ENCODE data around the gene FMNL3.
"Not testable (repeated sequence)": the region's sequence is repeated elsewhere in the genome, so short reads cannot be mapped to it uniquely, and the experiment has no call there.

The FMNL3 gene

GRCh38 chr12:49623142-49623904 lies 83.9 kb downstream of the FMNL3 start, which contains the start of gene PRPF40B:
Gene PRPF40B (plus strand): TSS chr12:49623561. CDS start chr12:49623591, 30 bp downstream.
- in situ Hi-C loops (cut with HindIII; ENCODE audit: low pct_ligation_motif_present, low pct_unique_long_range_greater_than_20kb, low sequenced_read_pairs), result no loop called here
- DNase-seq, result peak; percentile 91

- peak; percentile 14 for DNase-seq
- in situ Hi-C loops (cut with HindIII; ENCODE audit: low pct_ligation_motif_present, low pct_unique_long_range_greater_than_20kb, low sequenced_read_pairs), result no loop called here
Measured at GRCh38 chr12:49622501-49623141, 84.6 kb downstream of the FMNL3 start.

- in situ Hi-C loops (cut with HindIII; ENCODE audit: low pct_ligation_motif_present, low pct_unique_long_range_greater_than_20kb, low sequenced_read_pairs), result no loop called here
- no peak for DNase-seq
Measured at GRCh38 chr12:49621651-49622500, 85.3 kb downstream of the FMNL3 start.

DNA sequence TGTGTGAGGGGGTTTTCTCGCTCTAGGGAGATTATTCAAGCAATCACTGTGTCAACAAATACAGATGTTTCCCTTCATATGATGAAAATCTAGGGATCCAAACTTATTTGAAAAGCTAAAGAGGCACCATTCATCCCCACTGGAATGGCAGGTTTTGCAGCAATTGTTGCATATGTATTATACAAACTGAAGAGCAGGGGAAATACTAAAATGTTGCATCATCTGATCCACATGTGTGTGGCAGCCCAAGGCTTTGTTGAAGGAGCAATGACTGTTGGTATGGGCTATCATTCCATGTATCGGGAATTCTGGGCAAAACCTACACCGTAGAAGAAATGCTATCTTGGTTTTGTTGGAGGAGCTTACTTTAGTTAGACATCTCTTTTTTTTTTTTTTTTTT lies 87.9 kb downstream of the FMNL3 start:
- in situ Hi-C loops (cut with HindIII; ENCODE audit: low pct_ligation_motif_present, low pct_unique_long_range_greater_than_20kb, low sequenced_read_pairs), result no loop called here

GRCh38 chr12:49618576-49618975 lies 88.6 kb downstream of the FMNL3 start:
- in situ Hi-C loops (cut with HindIII; ENCODE audit: low pct_ligation_motif_present, low pct_unique_long_range_greater_than_20kb, low sequenced_read_pairs), result no loop called here
- DNase-seq, result no peak

More for the DNA sequence above, 87.9 kb downstream of the FMNL3 start:
- DNase-seq, result no peak

DNA sequence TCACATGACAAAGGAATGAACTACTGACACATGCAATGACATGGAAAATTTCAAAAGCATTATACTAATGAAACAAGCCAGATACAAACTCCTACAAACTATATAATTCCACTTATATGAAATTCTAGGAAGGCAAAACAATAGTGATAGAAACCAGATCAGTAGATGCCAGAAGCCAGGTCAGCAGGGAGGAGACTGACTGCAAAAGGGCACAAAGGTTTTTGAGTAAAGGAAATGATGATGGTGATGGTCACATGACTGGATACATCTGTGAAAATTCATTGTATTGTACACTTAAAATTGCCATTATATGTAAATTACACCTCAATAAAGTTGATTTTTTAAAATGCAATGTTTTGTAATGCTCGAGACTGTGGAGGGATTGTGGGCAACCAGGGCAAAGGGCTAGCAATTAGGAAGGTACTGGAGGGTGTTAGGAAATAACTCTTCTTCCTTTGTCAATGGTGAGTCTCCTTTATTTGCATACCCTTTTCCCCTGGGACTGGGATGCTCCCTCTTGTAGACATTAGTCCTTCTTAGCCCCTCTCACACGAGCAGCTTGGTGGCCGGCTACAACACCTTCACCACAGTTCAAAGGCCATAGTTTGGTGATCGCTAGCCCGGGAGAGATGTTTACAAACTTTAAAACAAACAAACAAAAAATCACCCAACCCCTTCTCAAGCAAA lies 90.5 kb downstream of the FMNL3 start:
- no peak for DNase-seq
- in situ Hi-C loops (cut with HindIII; ENCODE audit: low pct_ligation_motif_present, low pct_unique_long_range_greater_than_20kb, low sequenced_read_pairs), result no loop called here

- DNase-seq, result no peak
- in situ Hi-C loops (cut with HindIII; ENCODE audit: low pct_ligation_motif_present, low pct_unique_long_range_greater_than_20kb, low sequenced_read_pairs), result no loop called here
Measured at GRCh38 chr12:49615725-49616124, 91.5 kb downstream of the FMNL3 start.

- in situ Hi-C loops (cut with HindIII; ENCODE audit: low pct_ligation_motif_present, low pct_unique_long_range_greater_than_20kb, low sequenced_read_pairs), result no loop called here
- DNase-seq, result no peak
Measured at GRCh38 chr12:49612210-49612609, 95.0 kb downstream of the FMNL3 start.

DNA sequence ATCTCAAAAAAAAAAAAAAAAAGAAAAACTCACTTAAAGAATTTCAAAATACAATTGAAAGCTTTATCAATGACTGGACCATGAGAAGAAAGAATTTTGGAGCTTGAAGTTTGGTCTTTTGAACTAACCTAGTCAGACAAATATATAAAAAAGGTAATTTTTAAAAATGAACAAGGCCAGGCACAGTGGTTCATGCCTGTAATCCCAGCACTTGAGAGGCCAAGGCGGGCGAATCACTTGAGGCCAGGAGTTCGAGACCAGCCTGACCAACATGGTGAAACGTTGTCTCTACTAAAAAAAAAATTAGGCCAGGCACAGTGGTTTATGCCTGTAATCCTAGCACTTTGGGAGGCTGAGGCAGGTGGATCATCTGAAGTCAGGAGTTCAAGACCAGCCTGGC lies 96.4 kb downstream of the FMNL3 start:
- in situ Hi-C loops (cut with HindIII; ENCODE audit: low pct_ligation_motif_present, low pct_unique_long_range_greater_than_20kb, low sequenced_read_pairs); DNase-seq: not testable (repeated sequence)

DNA sequence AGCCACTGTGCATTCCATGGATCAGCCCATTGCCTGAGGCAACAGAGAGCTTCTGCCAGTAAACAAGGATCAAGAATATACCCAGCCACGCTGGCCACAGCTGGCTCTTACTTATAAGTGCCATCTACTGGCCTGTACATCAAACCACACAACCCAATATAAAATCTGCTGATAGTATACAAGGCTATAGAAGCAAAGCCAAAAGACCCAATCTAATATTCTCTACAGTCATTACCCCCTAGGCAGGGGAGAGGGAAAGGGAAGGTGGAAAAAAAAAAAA lies 97.4 kb downstream of the FMNL3 start:
- no peak for DNase-seq
- in situ Hi-C loops (cut with HindIII; ENCODE audit: low pct_ligation_motif_present, low pct_unique_long_range_greater_than_20kb, low sequenced_read_pairs), result no loop called here

DNA sequence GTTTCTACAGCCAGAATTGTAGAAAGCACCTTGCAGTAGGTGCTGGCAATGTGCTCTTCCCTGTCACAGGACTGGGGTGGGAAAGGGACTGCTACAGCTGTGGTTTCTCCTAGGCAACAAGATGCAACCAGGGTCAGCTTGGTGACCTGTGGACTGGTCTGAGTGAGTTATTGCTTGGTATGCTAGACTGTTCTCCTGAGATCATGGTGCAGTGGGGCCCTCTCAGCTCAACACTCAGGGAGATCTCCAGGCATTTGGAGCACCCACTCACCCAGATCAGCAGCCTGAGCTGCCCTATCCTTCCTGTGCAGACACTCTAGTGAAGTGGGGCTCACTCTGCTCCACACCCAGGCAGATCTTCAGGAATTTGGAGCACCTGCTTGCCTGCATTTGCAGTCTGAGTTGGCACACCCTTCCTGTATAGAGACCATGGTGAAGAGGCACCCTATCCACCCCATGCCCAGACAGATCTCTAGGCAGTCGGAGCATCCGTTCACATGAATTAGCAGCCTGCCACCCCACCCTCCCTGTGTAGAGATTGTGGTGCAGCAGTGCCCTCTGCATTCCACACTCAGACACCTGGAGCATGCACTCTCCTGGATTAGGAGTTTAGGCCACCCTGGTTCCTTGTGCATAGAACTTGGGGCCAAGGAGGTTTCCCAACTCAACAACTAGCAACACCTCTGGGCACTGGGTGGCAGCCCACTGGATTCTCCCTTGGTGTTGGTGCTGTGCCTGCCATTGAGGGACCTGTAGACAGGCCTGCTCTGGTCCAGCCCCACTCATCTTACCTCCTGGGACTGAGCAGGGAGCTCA lies 97.9 kb downstream of the FMNL3 start:
- in situ Hi-C loops (cut with HindIII; ENCODE audit: low pct_ligation_motif_present, low pct_unique_long_range_greater_than_20kb, low sequenced_read_pairs), result no loop called here
- DNase-seq, result no peak

- in situ Hi-C loops (cut with HindIII; ENCODE audit: low pct_ligation_motif_present, low pct_unique_long_range_greater_than_20kb, low sequenced_read_pairs); DNase-seq: not testable (repeated sequence)
Measured at GRCh38 chr12:49605539-49605938, 101.7 kb downstream of the FMNL3 start, which contains the start of gene FAM186B. Gene FAM186B (minus strand): TSS chr12:49605639. CDS start chr12:49605477, 162 bp downstream.

GRCh38 chr12:49604856-49605255 lies 102.3 kb downstream of the FMNL3 start:
- in situ Hi-C loops (cut with HindIII; ENCODE audit: low pct_ligation_motif_present, low pct_unique_long_range_greater_than_20kb, low sequenced_read_pairs), result no loop called here
- DNase-seq, result no peak

- no peak for DNase-seq
- in situ Hi-C loops (cut with HindIII; ENCODE audit: low pct_ligation_motif_present, low pct_unique_long_range_greater_than_20kb, low sequenced_read_pairs), result no loop called here
Measured at GRCh38 chr12:49603721-49604120, 103.5 kb downstream of the FMNL3 start.

DNA sequence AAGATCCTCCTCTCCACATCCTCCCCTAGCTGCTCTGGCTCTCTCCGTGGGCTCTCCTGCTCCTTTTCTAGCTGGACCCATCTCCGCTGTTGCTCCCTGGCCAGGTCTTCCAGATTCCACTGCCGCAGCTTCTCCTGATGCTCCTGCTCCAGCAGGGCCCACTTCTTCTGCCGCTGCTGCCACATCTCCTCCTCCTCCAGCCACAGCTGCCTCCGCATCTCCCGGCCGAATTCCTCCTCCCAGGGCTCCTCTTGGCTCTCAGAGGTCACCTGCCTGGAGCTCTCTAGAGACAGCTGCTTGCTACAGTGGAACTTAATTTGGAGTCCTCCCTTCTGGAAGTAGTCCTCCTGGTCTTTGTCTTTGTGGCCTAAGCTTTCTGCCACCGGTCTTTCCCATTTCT lies 107.2 kb downstream of the FMNL3 start:
- in situ Hi-C loops (cut with HindIII; ENCODE audit: low pct_ligation_motif_present, low pct_unique_long_range_greater_than_20kb, low sequenced_read_pairs), result no loop called here
- no peak for DNase-seq

GRCh38 chr12:49598527-49598926 lies 108.7 kb downstream of the FMNL3 start:
- in situ Hi-C loops (cut with HindIII; ENCODE audit: low pct_ligation_motif_present, low pct_unique_long_range_greater_than_20kb, low sequenced_read_pairs), result no loop called here
- DNase-seq, result no peak

- no peak for DNase-seq
- in situ Hi-C loops (cut with HindIII; ENCODE audit: low pct_ligation_motif_present, low pct_unique_long_range_greater_than_20kb, low sequenced_read_pairs), result no loop called here
Measured at GRCh38 chr12:49588721-49589516, 118.3 kb downstream of the FMNL3 start.
